Mucosa of descending colon (tissue), 3 donors: Measurements from ENCODE around the gene FUCA2. TPM values are rescaled to one million over a fixed set of nuclear protein-coding genes. Genes with fewer than 3 reads are reported as not detected.

Source experiments
- ATAC-seq: fragments of 200-7000 bp; cut with Tn5 transposase; one replicate; pipeline ENCODE4 v1.9.1; 2020; ENCODE audit warnings: mild to moderate bottlenecking, moderate library complexity
- DNase-seq, 3 donors: peaks; one replicate each; pipeline ENCODE4 v3.0.0-alpha.2; 2020
- H3K36me3 ChIP-seq: fragments of 200-600 bp; one replicate; pipeline ENCODE4 v1.8.0; 2021; ENCODE audit warnings: low read depth, mild to moderate bottlenecking
- H3K4me1 ChIP-seq: fragments of 200-600 bp; one replicate; pipeline ENCODE4 v1.8.0; 2021; ENCODE audit warnings: low read depth, mild to moderate bottlenecking
- H3K4me3 ChIP-seq: fragments of 200-600 bp; one replicate; pipeline ENCODE4 v1.8.0; 2021; ENCODE audit warnings: mild to moderate bottlenecking
- H3K9me3 ChIP-seq: fragments of 200-600 bp; one replicate; pipeline ENCODE4 v1.8.0; 2021; ENCODE audit warnings: mild to moderate bottlenecking
- intact Hi-C, 2 donors: fragments of 100-400 bp; cut with DNase I in 1 of 2; cut with micrococcal nuclease in 1 of 2; formaldehyde crosslinking; loops; one replicate each; pipeline versions ENCODE4 v1.11.0 to v1.11.1; 2022; cut with DNase I, micrococcal nuclease
- total RNA-seq, 3 donors: library from RNA; stranded (reverse); fragmentation: NEBNext Ultra II Directional in 2 of 3; extraction: Animal tissue kit (Norgen Biotek cat#: 25700) in 2 of 3; gene quantifications; one replicate each; pipeline versions ENCODE4 v1.2.1 to v1.2.4, GENCODE V29; 2021 to 2023
- TF ChIP-seq, protein P1 (sequence below): fragments of 200-600 bp; IDR thresholded peaks from one replicate; pipeline ENCODE4 v1.8.0; 2022; ENCODE audit warnings: antibody characterized with exemption, mild to moderate bottlenecking
- donor health status: DM: no; HTN: no; CAD: no; lungs with moderate emphysema.
- donor health status: DM: no; HTN: no; CAD: no.
- donor health status: DM: no; HTN: yes; CAD: no.

The FUCA2 gene
- total RNA-seq, 3 donors from 2014 or later: 43.6 to 92.3 (median 67.7) TPM

DNA sequence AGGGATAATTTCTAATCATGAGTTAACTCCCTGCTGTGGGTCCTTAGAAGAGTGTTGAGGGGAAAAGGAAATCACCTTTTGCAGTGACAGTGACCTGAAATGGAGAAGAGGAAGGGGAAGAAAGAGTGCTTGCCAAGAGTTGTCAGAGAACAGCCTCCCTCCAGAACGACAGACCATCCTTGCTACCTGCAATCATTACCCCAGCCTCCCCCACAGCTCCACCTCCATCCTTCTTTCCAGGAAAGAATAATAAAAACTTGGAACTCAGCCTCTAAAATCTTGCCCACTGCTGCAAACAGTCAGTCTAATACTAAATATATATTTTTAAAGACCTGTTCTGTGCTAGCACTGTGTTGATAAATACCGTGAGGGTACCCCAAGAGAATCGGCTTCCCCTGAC is 28.7 kb upstream of the FUCA2 start:
- TF ChIP-seq, protein P1, sequence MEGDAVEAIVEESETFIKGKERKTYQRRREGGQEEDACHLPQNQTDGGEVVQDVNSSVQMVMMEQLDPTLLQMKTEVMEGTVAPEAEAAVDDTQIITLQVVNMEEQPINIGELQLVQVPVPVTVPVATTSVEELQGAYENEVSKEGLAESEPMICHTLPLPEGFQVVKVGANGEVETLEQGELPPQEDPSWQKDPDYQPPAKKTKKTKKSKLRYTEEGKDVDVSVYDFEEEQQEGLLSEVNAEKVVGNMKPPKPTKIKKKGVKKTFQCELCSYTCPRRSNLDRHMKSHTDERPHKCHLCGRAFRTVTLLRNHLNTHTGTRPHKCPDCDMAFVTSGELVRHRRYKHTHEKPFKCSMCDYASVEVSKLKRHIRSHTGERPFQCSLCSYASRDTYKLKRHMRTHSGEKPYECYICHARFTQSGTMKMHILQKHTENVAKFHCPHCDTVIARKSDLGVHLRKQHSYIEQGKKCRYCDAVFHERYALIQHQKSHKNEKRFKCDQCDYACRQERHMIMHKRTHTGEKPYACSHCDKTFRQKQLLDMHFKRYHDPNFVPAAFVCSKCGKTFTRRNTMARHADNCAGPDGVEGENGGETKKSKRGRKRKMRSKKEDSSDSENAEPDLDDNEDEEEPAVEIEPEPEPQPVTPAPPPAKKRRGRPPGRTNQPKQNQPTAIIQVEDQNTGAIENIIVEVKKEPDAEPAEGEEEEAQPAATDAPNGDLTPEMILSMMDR: no peak

DNA sequence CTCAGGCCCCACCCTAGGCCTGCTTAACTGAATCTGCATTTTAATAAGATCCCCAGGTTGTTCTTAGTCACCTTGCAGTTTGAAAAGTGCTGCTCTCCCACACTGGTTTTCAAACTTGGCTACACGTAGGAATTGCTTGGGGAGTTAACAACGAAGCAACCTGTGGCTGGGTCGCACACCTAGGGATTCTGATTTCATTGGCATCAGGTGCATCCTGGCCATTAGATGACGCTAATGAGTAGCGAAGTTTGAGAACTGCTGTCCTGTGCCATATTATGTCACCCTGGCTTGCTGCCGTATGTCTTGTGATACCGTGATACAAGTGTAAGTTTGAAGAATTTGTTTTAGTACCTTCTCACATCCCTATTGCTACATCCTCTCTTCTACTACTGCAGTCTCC is 28.2 kb upstream of the FUCA2 start:
- TF ChIP-seq, protein P1: no peak
- H3K4me1 ChIP-seq: peaks cover 22% of the 10 kb centered on the region
- H3K4me3 ChIP-seq: no peak overlapping the region
- ATAC-seq: no peak
- intact Hi-C loops: no loop called here
- DNase-seq: no peak
- H3K9me3 ChIP-seq: no peaks in the 10 kb centered on the region
- H3K36me3 ChIP-seq: no peaks in the 10 kb centered on the region

More for the DNA sequence above, 28.7 kb upstream of the FUCA2 start:
- H3K9me3 ChIP-seq: no peaks in the 10 kb centered on the region
- ATAC-seq (no peak), DNase-seq (no peak)
- intact Hi-C loops: no loop called here
- H3K36me3 ChIP-seq: no peaks in the 10 kb centered on the region
- peaks cover 26% of the 10 kb centered on the region for H3K4me1 ChIP-seq
- H3K4me3 ChIP-seq: no peak overlapping the region

DNA sequence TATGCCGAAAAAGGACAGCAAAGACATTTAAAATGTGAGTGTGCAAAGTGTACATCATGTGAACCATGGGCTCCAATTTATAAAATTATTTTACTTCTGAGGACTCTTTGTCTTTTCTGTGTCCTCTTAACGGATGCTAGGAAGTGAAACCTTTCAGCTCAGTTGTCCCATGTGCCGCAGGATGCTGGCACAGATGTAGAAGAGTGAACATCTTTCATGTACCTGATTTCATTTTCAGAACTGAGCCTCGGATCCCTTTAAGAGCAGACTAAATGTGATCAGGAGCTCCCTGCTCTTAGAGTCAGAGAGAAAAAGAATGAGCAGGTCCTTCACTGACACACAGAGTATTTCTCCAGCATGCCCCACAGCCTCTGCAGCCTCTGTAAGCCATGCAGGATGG is 27.6 kb upstream of the FUCA2 start:
- TF ChIP-seq, protein P1: no peak
- peaks cover 16% of the 10 kb centered on the region for H3K4me1 ChIP-seq

DNA sequence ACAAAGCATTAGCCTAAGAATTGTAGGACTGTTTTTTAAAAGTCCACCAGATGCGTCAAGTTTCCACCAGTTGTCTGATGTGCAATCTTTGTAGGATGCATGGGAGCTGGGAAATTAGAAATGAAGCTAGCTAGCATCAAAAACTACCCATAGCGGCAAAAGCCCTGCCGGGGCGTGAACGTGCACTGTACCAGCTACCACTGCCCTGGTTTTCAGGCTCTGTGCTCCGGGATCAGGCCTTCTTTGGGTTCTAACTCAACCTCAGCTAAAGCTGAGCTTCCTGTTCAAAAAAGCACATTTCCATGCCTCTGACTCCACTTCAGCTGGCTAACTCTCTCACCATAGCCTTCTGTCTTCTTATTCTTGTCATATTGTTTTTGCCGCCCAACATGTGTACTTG is 26.9 kb upstream of the FUCA2 start:
- intact Hi-C loops: no loop called here
- no peak overlapping the region for H3K4me3 ChIP-seq

More for the DNA sequence above, 27.6 kb upstream of the FUCA2 start:
- intact Hi-C loops: no loop called here
- H3K4me3 ChIP-seq: no peak overlapping the region
- DNase-seq (no peak), ATAC-seq (no peak)
- H3K36me3 ChIP-seq: no peaks in the 10 kb centered on the region
- H3K9me3 ChIP-seq: no peaks in the 10 kb centered on the region

DNA sequence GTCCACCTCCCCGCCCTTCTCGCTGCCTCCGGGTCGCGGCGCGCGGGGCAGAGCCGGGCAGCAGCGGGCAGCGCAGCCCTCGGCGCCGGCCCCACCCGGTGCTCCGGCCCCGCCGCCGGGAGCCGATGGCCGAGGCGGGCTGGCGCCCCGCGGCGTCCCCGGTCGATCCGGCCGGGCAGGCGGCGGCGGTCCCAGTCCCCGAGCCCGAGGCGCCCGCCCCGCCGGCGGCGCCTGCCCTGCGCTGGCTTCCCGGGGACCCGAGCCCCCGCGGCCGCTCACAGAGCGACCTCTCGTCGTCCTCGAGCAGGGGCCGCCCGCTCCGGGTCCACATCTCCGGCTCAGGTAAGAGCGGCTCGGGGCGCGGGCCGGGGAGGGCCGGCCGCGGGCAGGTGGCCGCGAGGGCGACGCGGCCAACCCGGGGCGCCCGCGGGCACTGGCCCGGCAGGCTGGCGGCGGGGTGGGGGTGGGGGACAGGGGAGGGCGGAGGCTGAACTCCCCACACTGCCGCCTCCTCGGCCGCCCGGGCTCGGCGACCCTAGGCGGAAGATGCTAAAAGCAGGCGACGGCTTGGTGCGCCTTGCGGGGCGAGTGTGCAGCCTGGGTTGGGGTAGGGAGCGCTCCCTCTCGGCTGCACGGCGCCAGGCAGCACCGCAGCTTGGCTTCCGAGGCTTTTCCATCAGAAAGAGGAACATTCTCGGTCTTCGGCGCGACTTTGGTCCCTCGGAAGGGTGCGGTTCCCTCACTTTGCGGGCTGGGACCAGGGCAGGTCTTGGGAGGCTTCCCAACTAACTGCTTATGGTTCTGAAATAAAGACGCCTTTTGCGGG is 25.6 kb upstream of the FUCA2 start:
- ATAC-seq: peak; percentile 78
- TF ChIP-seq, protein P1: peak; percentile 40
- Histone ChIP-seq H3K4me1 (peaks cover 13% of the 10 kb centered on the region), H3K9me3 (no peaks in the 10 kb centered on the region), H3K36me3 (no peaks in the 10 kb centered on the region), H3K4me3 (peak overlapping the region; percentile 48)
- intact Hi-C loops: no loop called here
- peak; percentile 81 to 91 (median 83) for DNase-seq

More for the DNA sequence above, 26.9 kb upstream of the FUCA2 start:
- peaks cover 13% of the 10 kb centered on the region for H3K4me1 ChIP-seq
- ATAC-seq: no peak
- no peaks in the 10 kb centered on the region for H3K36me3 ChIP-seq
- H3K9me3 ChIP-seq: no peaks in the 10 kb centered on the region
- TF ChIP-seq, protein P1: no peak
- no peak for DNase-seq
